HPDE6-E6E7 (cell line): Measurements from ENCODE around the gene BCAS1.

Experiments used
- DNase-seq: peaks from one replicate; pipeline ENCODE4 v3.0.0; 2011; ENCODE audit warnings: missing footprints; ENCODE audit errors: extremely low spot score

The BCAS1 gene

DNA sequence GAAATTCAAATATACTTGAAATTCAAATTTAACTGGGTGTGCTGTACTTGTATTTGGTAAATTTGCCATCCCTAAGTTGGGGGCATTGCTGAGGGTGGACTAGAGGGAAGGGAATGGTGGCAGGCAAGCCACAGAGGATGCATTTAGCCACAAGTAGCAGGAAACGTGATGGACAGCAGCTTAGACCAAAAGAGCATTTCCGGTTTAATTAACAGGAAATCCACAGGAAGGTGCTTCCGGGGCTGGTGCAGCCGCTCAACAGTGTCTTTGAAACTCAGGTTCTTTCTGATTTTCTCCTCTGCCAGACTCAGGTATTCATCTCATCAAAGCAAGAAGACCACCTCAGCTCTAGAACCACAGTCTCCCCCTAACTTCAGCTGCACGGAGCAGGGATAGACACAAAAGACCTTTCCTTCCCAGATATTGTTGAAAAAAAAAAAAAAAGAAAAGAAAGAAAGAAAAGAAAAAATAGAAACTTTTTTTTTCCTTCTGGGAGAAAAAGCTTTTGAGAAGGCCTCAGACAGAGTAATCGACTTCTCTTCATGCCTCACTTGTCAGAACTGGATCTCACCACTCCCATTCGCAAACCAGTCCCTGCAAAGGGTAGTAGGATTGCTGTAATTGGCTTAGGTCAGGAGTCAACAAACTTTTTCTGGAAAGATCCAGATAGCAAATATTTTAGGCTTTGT, 8.0 kb upstream of the BCAS1 start:
- no peak for DNase-seq

DNA sequence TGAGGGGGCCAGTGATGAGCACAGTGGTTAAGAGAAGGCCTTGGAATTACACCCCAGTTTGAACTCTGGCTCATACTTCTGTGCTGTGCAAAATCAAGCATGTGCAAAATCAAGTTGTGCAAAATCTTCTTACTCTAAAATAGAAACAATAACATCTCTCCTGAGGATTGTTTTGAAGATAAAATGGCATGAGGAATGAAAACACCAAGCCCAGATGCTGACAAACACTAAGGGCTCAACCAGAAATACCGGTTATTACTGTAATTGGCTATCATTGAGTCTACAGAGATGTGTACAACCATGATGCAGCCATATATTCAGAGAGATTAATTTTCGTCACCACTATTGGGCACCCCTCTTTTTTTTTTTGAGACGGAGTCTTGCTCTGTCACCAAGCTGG, 5.9 kb upstream of the BCAS1 start:
- DNase-seq: no peak

DNA sequence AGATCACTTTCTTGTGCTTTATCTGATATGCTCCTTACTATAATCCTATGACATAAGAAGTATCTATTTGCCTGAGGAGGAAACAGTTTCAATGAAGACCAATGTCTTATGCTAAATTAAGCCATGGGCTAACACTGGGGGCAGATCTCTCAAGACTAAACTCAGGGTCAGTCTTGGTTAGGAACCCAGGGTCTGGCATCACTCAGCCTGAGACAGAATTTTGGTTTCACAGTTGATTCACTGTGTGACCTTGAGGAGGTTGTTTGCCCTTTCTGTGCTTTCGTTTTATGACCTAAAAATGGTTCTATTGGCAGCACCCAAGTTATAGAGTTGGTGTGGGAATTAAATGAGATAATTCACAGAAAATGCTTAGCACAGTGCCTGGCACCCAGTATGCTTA, 4.9 kb upstream of the BCAS1 start:
- DNase-seq: no peak

DNA sequence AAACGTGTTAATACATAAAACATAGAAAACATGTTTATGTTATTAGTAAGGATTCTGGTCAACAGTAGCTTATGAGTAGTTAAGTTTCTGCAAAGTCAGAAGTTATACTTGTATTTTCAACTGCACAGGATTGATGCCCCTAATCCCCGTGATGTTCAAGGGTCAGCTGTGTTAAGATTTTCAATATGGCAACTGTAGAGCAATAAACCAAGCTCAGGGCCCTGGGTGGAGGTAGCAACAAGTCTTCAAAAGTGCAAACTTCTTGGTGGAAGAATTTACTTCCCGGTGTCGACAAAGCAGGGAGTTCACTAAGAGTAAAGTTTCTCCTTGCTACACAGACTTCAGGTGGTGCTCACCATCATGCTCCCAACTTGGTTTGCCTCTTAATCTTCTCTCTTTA, 4.1 kb upstream of the BCAS1 start:
- DNase-seq: no peak

DNA sequence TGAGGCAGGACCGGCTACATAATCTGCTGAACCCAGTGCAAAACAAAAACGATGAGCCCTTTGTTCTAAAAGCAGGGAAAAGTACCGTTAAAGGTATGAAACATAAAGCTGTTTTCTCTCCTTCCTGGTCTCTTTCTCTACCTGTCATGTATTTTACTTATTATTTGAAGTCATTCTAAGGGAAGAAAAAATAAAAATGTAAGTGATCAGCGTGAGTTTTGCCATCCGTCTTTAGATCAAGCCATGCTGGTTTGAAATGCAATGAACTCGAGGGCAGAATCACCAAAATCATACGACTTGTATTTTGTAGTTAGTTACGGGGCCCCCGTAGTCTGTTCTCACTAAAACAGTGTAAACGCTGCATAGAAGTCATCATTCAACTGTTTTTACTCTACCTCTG, 2.9 kb upstream of the BCAS1 start:
- DNase-seq: no peak

DNA sequence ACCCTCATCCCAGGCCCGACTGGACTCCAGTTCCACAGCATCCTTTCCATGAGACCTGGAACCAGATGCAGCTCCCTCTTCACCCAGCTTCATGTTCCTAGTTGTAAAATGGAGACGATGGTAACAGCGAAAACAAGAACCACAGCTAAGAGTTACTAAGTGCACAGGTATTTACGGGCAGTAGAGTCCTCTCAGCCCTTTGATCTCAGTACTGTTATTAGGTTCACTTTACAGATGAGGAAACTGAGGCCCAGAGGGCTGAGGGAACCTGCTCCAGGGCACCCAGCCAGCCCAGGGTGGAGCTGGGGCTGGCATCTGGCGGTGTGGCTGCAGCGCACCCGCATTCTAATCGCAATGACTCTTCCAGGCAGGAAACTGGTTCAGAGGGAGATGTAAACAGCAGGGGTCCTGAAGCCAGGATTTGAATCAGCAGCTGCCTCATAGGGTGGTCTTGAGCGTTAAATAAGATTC, 858 bp downstream of the BCAS1 start:
- no peak for DNase-seq

DNA sequence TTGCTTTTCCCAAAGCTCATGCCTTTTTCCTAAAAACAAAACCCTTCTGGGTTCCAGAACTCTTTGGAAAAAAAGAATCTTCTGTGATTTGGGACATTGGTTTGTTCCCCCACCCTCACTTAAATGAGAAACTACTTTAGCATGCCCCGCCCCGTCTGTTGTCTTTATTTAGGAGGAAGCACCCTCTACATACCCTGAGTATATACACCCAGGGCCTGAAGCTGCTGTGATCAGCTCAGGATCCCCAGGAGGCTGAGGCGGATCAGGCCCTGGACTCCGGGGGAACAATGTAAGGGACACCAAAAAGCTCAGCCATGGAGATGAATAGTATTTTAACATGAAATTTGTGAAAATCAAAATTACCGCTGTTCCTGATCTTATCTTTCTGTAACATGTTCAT, 1.4 kb downstream of the BCAS1 start:
- DNase-seq: no peak

DNA sequence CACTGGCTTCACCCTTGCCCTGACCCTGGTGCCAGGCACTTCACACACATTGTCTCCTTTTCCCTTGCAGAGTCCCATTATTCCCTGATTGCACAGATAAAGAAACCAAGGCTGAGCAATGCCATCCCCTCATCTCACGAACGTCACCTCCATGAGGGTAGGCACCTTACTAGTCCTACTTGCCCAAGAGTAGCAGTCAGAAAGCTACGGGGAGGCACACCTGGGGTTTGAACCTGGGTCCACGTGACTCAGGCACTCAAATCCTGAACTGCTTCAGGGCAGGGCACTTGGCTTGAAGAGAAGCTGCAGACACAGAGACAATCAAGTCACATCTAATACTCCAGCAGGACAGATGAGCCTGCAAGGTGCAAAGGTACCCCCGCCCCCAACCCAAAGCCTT, 1.9 kb downstream of the BCAS1 start:
- DNase-seq: no peak

DNA sequence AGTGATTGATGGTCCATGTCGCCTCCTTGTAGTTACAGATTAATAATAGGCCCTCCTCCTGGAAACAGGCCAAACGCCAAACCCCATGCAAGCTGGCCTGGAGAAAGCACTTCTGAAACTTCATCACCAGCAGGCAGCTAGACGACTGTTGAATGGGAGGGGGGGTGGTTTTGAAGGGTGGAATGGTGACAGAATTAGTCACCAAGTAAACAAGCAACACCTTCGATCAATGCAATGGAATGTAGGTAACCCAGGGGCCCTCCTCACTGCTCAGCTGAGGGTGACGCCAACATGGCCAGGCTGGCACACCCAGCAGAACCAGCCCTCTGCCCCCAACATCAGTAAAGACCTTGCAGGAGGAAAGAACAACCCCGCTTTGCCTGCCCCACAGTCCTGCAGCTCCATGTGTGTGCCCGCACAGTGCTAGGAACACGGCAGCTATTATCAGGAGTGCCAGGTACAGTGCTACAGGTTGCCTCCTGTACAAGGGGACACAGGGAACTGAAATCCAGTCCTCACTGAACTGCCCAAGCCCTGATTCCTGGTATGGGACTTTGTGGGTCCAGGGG, 2.7 kb downstream of the BCAS1 start:
- DNase-seq: peak; percentile 100

DNA sequence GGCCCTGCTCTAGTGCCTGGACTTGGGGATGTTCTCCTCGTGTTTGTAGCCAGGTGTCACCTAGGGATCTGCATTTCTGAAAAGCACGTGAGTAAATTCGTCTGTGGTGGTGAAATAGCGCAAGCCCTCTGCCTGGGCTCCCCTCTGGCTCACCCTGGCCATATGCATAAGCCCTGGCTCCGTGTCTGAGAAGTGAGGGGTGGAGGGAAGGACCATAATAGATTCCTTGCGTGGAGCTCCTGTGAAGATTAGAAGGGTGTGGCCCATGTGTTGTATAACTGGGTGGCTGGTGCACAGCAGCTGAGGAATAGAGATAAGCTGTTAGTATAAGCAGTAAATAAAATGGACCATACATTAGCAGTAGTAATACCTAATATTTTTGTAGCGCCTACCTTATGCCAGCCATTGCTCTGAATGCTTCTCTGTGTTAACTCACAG, 4.8 kb downstream of the BCAS1 start:
- DNase-seq: no peak

DNA sequence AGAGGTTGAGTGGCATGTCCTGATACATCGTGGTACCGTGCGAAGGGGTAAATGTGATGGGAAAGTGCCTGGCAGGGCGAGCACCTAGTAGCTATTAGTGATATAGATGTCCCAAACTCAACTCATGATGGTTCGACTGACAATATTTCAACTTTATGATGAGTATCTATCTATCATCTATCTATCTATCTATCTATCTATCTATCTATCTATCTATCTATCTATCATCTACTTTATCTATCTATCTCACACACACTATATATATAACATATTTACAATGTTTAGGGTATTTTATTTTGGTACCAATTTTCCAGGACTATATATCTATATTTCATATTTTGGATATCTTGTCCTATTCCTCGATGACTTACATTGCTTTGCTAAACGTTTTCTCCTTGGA, 5.5 kb downstream of the BCAS1 start:
- no peak for DNase-seq

DNA sequence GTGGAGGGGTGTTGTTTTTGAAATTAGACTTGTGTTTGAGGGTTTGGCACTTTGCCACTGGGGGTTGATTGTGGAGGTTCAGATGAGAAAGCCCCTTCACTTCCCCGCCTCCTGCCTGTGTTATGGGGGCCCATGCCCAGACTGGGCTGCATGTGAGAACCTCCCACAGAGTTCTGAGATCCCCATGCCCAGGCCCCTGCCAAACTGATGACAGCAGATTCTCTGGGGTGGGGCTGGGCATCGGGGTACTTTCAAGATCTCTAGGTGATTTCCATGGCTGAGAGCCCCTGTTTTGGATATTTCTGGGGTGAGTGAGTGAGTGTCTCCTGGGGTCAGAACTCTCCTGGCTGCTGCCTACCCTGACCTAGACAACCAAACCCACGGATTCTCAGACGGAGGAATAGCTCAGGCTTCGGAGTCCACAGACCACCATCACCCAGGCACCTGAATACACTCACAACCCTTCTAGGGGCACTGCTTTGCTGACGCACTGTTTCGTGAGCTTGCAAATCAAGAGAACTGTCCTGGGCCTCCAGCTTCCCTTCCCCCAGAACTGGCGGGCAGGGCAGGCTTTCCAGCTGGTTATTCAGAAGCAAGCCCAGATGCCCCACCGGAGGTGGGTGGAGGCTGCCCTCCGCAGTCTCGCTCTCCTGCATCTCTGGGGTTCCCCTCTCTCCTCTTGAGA, 6.3 kb downstream of the BCAS1 start:
- DNase-seq: no peak

DNA sequence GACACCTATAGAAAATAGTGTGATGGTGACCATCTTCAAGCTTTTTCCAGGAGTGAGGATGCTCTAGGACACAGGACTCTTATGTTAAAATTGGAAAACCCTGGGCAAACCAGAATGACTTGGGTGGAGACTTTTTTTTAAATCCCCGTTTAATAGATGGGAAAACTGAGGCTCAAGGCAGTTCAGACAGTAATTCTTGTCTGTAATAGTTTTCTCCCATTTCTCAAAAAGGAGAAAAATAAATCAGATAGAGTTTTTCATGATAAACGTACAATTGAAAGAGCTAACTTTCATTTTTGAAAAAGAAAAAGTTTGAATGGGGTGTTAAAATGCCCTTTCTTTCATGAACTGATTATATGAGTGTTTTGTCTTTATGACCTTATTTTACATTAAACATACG, 6.8 kb downstream of the BCAS1 start:
- DNase-seq: no peak

DNA sequence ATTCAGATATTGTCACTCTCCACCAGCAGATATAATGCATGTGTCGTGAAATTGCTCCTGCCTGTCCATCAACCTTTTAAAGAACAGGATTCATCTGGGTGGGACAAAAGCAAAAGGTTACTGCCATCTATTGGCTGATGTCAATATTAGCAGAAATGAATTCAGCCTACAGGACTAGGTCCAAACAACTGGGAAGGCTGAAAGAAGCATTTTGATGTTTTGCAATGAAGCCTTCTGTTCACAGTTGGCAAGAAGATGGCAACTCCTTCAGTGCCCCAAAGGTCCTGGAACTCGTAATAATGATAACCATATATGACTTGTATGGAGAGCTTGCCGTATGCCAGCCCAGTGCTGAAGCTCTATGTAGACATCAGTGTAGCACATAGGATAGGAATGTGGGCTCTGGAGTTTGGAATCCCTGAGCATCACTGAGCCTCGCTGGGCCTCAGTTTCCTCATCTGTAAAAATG, 7.5 kb downstream of the BCAS1 start:
- peak; percentile 76 for DNase-seq

DNA sequence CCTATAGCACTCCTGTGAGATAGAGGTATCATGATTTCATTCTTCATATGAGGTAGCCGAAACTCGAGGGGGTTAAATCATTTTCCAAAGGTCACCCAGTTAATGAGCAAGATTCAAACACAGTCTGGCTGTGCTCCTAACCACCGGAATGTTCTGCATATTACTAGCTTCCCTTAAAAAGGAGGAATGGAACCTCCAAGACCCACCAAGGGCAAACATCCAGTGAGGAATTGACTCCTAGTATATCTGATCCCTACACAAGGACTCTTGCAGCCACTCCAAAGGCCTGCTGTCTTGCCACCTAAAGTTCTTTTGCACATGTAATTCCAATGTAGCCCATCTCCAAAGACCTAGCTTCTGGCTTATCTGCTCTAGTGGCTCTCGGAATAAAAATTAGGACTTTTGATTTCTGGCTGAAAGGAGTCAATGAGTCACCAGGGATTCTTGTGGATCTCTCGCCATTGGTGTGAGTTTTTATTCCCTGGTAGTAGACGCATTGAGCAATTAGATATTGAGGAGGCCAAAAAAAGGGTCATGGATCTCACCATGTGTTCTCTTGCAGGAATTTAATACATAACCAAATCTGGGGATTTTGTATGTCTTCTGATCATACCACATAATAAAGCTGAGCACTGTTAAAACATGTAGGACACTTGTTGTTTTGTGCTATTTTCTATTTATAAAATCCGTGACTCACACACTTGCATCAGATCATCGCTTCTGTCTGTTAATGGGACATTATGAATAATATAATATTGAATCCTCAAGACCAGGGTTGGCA, 9.1 kb downstream of the BCAS1 start:
- DNase-seq: peak; percentile 53

DNA sequence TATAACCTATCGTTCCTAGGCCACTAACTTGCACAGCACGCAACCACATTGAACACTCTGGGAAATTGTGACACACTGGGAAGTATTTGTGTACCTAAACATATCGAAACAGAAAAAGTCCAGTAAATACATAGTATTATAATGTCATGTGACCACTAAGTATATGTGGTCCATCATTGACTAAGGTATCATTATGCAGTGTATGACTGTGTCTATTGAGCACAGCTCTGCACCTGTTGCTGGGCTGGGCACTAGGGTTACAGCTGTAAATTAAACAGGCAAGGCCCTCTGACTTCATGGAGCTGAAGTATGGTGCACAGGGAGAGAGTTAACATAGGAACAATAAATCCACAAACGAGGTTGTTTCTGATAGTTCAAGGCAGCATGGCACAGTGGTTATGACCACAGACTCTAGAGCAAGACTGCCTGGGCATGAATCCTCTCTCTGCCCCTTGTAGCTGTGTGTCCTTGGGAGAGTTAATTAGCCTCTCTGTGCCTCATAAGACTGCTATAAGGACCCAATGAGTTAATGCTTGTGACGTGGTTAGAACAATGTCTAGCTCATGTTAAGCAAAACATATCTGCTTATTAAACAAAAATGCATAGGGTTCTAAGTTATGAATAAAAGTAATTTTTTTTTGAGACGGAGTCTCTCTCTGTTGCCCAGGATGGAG, 10.6 kb downstream of the BCAS1 start:
- DNase-seq: no peak

DNA sequence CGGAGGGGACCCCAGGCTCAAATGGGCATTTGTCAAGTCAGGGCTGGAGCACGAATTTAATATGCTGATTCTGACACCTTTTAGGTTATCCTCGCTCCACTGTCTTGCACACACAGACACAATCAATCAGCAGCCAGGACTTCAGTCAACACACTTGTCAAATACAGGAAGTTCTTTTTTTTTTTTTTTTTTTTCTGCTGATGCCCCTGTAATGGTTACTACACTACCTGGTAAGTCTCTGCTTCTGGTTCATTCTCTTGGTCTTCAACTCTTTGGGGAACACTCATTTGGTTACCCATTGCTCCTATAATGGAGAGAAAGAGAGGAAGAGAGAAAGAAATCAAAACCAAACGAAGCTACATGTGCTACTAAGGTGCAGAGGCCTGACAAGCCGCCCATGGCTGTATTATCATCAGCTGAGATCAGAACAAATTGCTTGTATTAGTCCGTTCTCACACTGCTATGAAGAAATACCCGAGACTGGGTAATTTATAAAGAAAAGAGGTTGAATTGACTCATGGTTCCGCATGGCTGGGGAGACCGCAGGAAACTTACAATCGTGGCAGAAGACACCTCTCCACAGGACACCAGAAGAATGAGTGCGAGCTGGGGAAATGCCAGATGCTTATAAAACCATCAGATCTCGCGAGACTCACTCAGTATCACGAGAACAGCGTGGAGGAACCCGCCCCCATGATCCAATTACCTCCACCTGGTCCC, 11.8 kb downstream of the BCAS1 start:
- DNase-seq: no peak

DNA sequence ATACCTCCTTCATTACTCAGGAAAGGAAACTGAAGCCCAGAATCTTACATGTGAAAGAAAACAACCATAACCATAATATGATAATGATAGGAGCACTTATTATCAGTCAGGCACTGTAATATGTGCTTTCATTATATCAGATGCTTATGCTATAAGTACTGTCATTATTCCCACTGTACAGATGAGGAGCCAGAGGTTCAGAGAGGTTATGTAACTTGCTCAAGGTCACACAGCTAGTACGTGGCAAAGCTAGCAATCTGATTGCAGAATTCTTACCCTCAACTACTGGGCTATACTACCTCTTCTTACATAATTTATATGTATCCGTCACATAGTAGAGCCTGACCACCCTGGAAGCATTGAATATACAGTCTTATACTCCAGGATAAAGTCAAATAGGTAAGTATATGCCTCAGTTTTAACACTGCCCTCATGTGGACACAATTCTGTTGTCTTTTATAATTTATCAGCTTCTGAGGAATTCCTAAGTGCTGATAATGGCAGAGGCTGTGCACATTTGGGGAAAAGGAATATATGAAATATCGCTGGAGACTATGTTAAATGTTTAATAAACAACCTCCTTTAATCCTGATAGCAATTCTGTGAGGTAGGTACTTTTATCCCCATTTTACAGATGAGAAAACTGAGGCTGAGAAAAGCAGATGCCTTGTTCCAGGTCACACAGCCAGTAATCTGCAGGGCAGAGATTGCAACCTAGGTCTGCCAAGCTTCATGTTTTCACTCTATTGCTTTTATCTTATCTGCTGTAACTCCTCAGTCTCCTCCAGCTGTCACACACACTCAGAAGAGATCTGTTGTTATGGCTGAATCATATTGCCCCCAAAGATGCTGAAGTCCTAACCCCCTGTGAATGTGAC, 13.4 kb downstream of the BCAS1 start:
- no peak for DNase-seq

DNA sequence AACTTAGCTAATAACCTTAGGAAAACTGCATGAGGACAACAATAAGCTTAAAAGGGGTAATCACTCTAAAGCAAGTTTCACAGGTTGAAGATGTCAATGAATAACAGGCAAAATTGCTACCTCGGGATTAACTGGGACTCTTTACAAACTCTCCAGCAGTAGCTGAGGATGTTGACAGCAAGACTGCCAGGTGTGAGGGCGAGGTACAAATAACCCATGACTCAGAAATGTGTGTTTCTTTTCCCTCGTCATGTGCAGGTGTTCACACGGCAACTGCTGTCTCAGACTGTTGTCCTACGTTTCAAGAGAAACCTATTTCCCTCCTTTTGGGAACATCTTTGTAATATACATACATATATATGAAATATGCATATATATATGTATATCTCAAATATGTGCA, 15.9 kb downstream of the BCAS1 start:
- peak; percentile 58 for DNase-seq

DNA sequence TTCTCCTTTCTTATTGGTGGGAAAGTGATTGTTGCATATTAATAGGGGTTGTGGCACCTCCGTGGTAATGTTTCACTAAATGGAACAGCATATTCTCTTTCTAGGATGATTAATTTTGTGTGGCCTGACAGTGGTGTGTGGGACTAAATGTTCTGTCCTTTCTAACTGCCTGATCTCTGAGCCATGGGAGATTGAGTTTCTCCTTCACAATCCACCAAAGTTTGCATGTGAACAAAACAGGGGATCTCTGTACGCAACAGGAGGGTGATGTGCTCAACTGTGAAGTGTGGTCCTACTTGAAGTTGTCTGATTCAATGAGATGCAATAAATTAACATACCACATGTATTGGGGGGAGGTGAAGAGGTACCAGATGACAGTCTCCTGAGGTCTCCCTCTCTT, 19.3 kb downstream of the BCAS1 start:
- no peak for DNase-seq
